ENCODE results near the gene CACNA1F.
A peak's percentile ranks its signal among the peaks of the same experiment; 100 is the strongest.

CACNA1F gene

DNA sequence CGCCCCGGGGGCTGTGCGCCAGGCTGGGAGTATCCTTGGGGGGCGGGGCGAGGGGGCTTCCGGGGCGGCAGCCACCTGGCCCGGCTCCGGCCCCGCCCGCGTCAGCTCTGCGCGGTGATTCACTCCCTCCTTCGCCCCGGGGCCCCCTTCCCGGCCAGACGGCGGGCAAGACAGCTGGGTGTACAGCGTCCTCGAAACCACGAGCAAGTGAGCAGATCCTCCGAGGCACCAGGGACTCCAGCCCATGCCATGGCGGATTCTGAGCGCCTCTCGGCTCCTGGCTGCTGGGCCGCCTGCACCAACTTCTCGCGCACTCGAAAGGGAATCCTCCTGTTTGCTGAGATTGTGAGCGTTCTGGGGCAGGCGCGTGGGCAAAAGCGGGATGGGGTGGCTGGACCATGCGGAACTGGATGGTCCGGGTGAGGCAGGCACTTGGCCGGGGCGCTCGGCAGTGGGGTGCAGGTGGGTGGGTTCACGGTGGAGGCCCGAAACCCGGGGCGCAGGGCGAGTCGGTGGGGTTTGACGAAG lies 61.3 kb downstream of the CACNA1F start, which contains the start of gene PLP2:
Gene PLP2 (plus strand): TSS at position 147 of the 528 bp plus-strand sequence. CDS start 103 bp downstream, at position 250.
- peak in 1 of 2 experiments; percentile 75 for DNase-seq (ENCODE audit: low read depth in 1 of 2, low spot score in 1 of 2)
- TF ChIP-seq JUND (IDR thresholded peaks at IDR 0.05; ENCODE audit: low read depth) = no peak
- in situ Hi-C loops (cut with HindIII; ENCODE audit: low pct_unique_long_range_greater_than_20kb, low sequenced_read_pairs) = no loop called here

DNA sequence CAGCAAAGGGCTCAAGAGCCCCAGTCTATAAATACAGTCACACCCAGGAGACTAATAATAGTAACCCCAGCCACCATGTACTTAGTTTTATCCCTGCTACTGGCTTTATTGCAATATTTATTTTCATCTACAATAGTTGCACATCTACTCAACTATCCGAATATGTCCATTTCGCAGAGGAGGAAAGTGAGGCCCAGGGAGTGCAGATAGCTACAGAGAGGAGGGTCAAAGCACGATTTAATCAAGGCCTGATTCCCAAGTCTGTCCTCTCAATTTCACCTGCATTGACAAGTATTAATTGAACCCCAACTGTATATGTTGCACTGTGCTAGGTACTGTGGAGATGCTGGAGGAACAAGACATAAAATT lies 65.4 kb downstream of the CACNA1F start:
- in situ Hi-C loops (cut with HindIII; ENCODE audit: low pct_unique_long_range_greater_than_20kb, low sequenced_read_pairs) = no loop called here

DNA sequence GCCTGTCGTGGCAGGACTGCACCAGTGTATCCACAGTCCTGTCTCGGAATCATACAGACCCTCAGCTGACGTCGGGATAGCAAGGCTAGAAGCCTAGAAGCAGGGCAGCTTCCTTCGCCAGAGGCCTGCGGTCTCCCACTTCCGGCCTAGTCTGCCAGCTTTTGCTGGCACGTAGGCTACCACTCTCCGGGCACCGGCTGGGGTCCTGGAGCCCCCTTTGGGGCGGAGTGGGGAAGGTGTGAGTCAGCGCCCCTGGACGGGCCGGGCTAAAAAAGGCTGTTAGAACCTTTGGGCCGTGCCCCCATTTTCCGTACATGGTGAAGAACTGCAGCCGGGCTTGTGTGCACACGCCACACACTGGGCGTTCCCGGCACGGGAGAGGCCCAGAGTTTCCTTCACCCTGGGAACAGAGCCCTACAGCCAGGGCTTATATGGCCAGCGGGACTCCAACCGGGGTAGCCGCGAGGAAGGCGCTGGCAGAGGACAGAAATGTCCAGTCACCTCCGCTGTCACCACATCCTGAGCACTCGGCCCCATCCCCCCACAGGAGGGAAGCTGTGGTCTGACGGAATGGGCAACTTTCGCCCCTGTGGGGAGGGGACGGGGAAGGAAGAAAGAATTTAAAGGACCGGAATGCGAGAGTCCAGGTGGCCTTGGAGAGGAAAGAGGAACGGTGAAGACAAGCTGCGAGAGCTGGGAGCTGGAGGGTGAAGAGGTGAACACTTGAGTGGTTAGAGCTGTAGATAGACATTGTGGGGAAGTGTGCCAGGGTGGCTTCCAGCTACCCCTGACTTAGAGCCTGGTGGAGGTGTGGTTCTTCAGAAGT lies 66.0 kb downstream of the CACNA1F start:
- in situ Hi-C loops (cut with HindIII; ENCODE audit: low pct_unique_long_range_greater_than_20kb, low sequenced_read_pairs) = no loop called here
- no peak for TF ChIP-seq JUND (IDR thresholded peaks at IDR 0.05; ENCODE audit: low read depth)
- peak in 1 of 2 experiments; percentile 59 for DNase-seq (ENCODE audit: low read depth in 1 of 2, low spot score in 1 of 2)

More for the DNA sequence above, 65.4 kb downstream of the CACNA1F start:
- no peak for TF ChIP-seq JUND (IDR thresholded peaks at IDR 0.05; ENCODE audit: low read depth)
- no peak for DNase-seq (ENCODE audit: low read depth in 1 of 2, low spot score in 1 of 2)

DNA sequence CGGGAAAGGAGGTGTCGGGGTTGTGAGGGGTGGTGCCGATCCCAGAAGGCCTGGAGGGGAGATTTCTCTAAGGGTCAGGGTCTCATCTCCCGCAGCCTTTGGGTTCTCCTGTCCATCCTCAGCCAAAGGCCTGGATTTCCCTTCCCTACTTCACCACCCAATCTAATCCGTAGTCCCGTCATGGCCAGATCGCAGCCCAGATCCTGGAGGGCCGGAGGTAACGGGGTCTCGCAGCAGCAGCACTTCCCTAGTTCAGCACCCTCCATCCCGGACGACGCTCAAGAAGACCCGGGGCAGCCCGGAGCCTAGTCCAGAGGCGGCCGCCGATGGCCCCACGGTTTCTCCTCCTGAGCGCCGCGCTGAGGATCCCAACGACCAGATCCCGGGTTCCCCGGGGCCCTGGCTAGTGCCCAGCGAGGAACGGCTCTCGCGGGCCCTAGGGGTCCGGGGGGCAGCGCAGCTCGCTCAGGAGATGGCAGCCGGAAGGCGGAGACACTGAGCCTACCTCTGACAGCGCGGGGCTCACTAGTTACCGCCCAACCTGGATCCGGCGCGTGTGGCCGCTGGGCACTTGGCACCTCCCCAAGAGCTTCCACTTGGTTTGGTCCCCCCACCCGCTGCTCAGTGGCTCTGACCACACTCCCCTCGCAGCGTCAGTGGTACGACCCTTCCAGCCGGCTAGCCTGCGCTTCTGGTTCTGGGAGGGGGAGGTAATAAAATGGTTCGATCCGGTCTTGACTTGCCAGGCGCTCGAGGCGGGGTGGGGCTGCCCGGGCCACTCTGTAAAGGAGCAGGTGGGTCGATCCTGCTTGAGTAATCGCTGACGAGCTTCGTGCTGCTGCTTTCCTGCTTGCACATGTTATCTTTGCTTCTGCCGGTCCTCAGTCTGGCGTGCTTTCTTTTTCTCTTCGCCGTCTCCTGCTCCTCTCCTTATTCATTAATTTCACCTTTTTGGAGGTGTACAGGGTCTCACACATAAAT lies 66.9 kb downstream of the CACNA1F start:
- no peak for TF ChIP-seq JUND (IDR thresholded peaks at IDR 0.05; ENCODE audit: low read depth)
- DNase-seq (ENCODE audit: low read depth in 1 of 2, low spot score in 1 of 2) = peak; percentile 39 to 92
- in situ Hi-C loops (cut with HindIII; ENCODE audit: low pct_unique_long_range_greater_than_20kb, low sequenced_read_pairs) = no loop called here

DNA sequence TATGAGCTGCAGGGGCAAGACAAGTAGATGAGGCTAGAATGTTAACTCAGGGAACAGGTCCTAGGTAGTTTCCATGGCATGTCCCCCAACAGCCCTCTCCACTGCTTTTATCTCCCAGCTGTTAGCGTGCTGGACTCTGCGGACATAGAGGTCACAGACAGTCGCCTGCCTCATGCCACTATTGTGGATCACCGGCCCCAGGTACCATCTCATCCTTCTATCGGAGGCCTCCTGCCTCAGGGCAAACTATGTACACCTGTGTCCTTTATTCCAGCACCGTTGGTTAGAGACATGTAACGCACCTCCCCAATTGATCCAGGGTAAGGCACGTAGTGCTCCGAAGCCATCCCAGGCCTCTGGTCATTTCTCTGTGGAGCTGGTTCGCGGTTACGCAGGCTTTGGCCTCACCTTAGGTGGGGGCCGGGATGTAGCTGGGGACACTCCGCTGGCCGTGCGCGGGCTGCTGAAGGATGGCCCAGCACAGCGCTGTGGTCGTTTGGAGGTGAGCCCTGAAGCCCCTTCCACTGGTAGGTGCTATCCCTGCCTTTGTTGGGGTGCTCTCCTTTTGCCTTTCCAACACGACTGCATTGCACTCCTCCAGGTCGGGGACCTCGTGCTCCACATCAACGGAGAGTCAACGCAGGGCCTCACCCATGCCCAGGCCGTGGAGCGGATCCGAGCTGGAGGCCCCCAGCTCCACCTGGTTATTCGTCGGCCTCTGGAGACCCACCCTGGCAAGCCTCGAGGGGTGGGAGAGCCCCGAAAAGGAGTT lies 68.4 kb downstream of the CACNA1F start:
- no peak for DNase-seq (ENCODE audit: low read depth in 1 of 2, low spot score in 1 of 2)
- in situ Hi-C loops (cut with HindIII; ENCODE audit: low pct_unique_long_range_greater_than_20kb, low sequenced_read_pairs) = no loop called here
- TF ChIP-seq JUND (IDR thresholded peaks at IDR 0.05; ENCODE audit: low read depth) = no peak

DNA sequence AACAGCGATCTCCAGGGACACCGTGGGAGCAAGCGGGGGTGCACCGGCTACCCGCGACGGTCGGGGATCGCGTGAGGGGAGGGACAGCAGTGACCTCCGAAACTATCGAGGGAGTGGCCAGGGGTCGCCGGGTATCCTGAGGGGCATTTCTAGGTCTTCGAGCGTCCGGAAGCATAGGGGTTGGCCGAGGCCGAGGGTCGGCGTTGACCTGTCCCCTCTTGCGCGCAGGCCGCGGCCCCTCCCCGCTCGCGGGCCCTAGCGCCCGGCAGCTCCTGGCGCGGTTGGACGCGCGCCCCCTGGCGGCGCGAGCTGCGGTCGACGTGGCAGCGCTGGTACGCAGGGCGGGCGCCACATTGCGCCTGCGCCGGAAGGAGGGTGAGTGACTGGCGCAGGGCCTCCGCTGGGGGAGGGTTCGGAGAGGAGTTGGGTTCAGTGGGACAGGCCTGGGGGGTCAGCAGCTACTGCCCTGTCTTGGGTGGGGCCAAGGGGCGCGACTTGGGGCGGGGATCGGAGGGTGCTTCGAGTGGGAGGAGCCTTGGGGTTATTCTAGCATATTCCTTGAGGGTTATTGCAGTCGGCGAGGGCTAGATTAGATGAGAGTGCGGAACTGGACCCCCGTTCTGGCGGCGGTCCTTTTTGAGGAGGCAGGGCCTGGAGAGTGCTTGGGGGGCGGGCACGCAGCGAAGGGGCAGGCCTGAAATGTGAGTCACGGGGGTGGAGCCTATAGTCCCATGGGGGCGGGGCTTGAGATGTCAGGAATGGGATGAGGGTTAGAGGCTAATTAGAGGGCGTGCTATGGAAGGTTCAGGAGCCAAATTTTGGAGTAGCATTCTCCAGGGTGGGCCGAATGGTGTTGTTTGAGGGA lies 69.4 kb downstream of the CACNA1F start:
- DNase-seq (ENCODE audit: low read depth in 1 of 2, low spot score in 1 of 2) = peak; percentile 77 to 94
- TF ChIP-seq JUND (IDR thresholded peaks at IDR 0.05; ENCODE audit: low read depth) = no peak

DNA sequence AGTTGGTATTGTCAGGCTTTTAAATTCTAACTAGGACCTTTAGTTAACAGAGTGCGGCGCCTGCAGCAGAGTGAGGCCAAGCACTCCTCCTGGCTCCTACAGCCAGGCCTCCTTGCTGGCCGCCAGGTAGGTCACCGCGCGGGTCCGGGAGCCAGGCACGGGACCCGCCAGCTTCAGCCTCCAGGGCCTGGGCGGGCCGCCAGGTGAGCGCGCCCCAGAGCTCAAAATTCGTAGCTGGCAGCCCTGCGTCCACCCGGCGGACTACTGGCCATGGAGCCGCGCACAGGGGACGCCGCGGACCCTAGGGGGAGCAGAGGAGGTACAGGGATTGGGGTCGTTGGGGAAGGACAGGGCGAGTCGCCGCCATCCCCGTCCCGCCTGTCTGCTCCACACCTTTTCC lies 70.5 kb downstream of the CACNA1F start, which contains the start of gene MAGIX:
Gene MAGIX (plus strand): TSS at position 139 of the 400 bp plus-strand sequence. CDS start 132 bp downstream, at position 271.
- TF ChIP-seq JUND (IDR thresholded peaks at IDR 0.05; ENCODE audit: low read depth) = no peak
- in situ Hi-C loops (cut with HindIII; ENCODE audit: low pct_unique_long_range_greater_than_20kb, low sequenced_read_pairs) = no loop called here

More for the DNA sequence above, 69.4 kb downstream of the CACNA1F start:
- in situ Hi-C loops (cut with HindIII; ENCODE audit: low pct_unique_long_range_greater_than_20kb, low sequenced_read_pairs) = no loop called here

DNA sequence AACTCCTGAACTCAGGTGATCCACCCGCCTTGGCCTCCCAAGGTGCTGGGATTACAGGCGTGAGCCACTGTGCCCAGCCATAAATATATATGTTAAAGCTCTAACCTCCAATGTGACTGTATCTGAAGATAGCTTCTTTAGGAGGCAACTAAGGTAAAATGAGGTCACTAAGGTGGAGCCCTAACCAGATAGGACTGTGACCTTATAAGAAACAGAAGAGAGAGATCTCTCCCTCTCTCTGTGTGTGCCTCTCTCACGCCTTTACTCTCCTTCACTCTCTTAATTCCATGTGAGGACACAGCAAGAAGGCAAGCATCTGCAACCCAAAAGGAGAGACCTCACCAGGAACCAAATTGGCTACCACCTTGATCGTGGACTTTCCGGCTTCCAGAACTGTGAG lies 71.5 kb downstream of the CACNA1F start:
- no peak for TF ChIP-seq JUND (IDR thresholded peaks at IDR 0.05; ENCODE audit: low read depth)
- DNase-seq (ENCODE audit: low read depth in 1 of 2, low spot score in 1 of 2) = no peak
- in situ Hi-C loops (cut with HindIII; ENCODE audit: low pct_unique_long_range_greater_than_20kb, low sequenced_read_pairs) = no loop called here

More for the DNA sequence above, 70.5 kb downstream of the CACNA1F start, which contains the start of gene MAGIX:
- DNase-seq (ENCODE audit: low read depth in 1 of 2, low spot score in 1 of 2) = peak in 1 of 2 experiments; percentile 60

DNA sequence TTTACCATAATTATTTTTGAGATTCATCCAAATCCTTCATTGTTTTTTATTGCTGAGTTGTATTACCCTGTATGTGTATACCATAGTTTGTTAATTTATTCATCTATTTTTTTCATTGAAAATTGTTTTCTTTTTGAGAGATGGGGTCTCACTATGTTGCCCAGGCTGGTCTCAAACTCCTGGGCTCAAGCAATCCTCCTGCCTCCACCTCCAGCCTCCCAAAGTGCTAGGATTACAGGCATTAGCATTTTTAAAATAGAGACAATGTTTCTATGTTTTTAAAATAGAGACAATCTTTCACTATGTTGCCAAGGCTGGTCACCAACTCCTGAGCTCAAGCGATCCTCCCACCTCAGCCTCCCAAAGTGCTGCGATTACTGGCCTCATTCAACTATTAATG lies 72.2 kb downstream of the CACNA1F start:
- TF ChIP-seq JUND (IDR thresholded peaks at IDR 0.05; ENCODE audit: low read depth) = no peak
- in situ Hi-C loops (cut with HindIII; ENCODE audit: low pct_unique_long_range_greater_than_20kb, low sequenced_read_pairs) = no loop called here
- no peak for DNase-seq (ENCODE audit: low read depth in 1 of 2, low spot score in 1 of 2)

DNA sequence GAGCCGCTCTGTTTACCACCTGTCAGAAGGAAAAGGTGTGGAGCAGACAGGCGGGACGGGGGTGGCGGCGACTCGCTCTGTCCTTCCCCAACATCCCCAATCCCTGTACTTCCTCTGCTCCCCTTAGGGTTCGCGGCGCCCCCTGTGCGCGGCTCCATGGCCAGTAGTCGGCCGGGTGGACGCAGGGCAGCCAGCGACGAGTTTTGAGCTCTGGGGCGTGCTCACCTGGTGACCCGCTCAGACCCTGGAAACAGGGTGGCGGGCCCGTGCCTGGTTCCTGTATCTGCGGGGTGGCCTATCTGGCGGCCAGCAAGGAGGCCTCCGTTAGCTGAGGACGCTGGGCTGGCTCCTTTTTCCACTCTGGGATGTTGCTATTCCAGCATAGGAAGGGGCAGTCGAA lies 75.9 kb downstream of the CACNA1F start:
- no peak for DNase-seq (ENCODE audit: low read depth in 1 of 2, low spot score in 1 of 2)
- TF ChIP-seq JUND (IDR thresholded peaks at IDR 0.05; ENCODE audit: low read depth) = no peak
- in situ Hi-C loops (cut with HindIII; ENCODE audit: low pct_unique_long_range_greater_than_20kb, low sequenced_read_pairs) = no loop called here
